ENCODE measurements around the gene EFNA4. TPM values are rescaled to one million over a fixed set of nuclear protein-coding genes. Genes with fewer than 3 reads are reported as not detected.
A peak's percentile ranks its signal among the peaks of the same experiment; 100 is the strongest.

The EFNA4 gene
- total RNA-seq, 1 experiment from 2014 or later: 8.0 TPM

- peak; percentile 43; the same call in 1 of the 2 replicates for ATAC-seq
- in situ Hi-C loops (cut with HindIII; ENCODE audit: low pct_unique_long_range_greater_than_20kb, low sequenced_read_pairs): no loop called here
- intact Hi-C loops (cut with micrococcal nuclease; ENCODE audit: unreplicated experiment): no loop called here
Measured at GRCh38 chr1:155051342-155051776, 12.2 kb upstream of the EFNA4 start.

DNA sequence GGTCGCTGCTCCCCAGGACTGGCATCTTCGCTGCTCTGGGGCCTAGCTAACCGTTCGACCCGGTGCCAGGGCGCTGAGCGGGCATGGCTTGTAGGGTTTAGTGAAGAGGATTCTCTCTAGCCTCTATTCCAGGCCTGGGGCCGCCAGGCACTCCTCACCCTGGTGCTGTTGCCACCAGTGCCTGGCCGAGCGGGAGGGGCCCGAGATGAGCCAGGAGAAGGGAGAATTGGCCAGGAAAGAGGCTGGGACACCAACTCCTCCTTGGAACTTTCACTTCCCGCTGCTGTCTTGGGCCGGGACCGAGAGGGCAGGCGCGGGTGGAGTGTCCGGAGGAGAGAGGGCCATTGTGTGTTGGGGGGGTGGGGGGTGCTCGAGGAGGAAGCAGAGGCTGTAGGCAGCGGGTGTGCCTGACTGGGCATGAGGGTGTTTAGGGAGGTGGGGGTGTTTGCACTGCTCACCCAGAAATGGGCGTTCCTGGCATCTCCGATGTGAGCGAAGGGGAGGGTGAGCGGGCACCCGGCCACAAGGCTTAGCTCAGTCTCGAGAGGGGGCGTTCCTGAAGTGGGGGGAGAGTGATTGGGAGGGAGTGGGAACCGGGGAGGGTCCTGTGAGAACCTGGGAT lies 11.7 kb upstream of the EFNA4 start:
- Histone ChIP-seq H3K27me3 (ENCODE audit: control insufficient read depth, insufficient read depth, low read length) (no peaks in the 10 kb centered on the region), H3K4me3 (ENCODE audit: low read depth in 2 of 2, low read length in 2 of 2) (peak overlapping the region; percentile 69 to 74), H3K27ac (ENCODE audit: low read length) (peak overlapping the region; percentile 68), H3K4me1 (ENCODE audit: control insufficient read depth, insufficient read depth, low read length) (peaks cover 14% of the 10 kb centered on the region), H3K9me3 (ENCODE audit: control insufficient read depth, insufficient read depth, low read depth, low read length) (no peaks in the 10 kb centered on the region), H3K36me3 (ENCODE audit: control insufficient read depth, insufficient read depth, low read length) (peaks cover 2% of the 10 kb centered on the region; the same call in 1 of the 2 replicates)
- no peak for DNase-seq (ENCODE audit: low read depth, low spot score)
- ChIA-PET POLR2A (interaction anchor here (0.6 kb wide), 1 partner anchor 426 kb away, joined by 3 read pairs; no protein-coding TSS in a partner anchor), CTCF (interaction anchor here (0.6 to 1.4 kb wide), 6 partner anchors 8 to 492 kb away, joined by 3 to 11 read pairs (median 4); no protein-coding TSS in a partner anchor)
- no peak for TF ChIP-seq TCF7L2 (IDR thresholded peaks at IDR 0.05; ENCODE audit: low read depth, low read length)
- no peak for TF ChIP-seq SIN3A (IDR thresholded peaks at IDR 0.05; ENCODE audit: borderline replicate concordance, insufficient read depth, low read depth, low read length)
- TF ChIP-seq REST (IDR thresholded peaks at IDR 0.05; ENCODE audit: insufficient read depth in 1 of 2, low read depth in 2 of 2, low read length in 1 of 2): no peak
- TF ChIP-seq POLR2AphosphoS5 (IDR thresholded peaks at IDR 0.05; ENCODE audit: low read depth, low read length): no peak
- BruUV-seq (replicated peaks): no TSS peak
- intact Hi-C loops (cut with micrococcal nuclease; ENCODE audit: unreplicated experiment): no loop called here
- ATAC-seq: peak; percentile 53
- in situ Hi-C loops (cut with HindIII; ENCODE audit: low pct_unique_long_range_greater_than_20kb, low sequenced_read_pairs): no loop called here

More at GRCh38 chr1:155051342-155051776, 12.2 kb upstream of the EFNA4 start:
- no TSS peak for BruUV-seq (replicated peaks)
- no peak for TF ChIP-seq POLR2AphosphoS5 (IDR thresholded peaks at IDR 0.05; ENCODE audit: low read depth, low read length)
- no peak for TF ChIP-seq SIN3A (IDR thresholded peaks at IDR 0.05; ENCODE audit: borderline replicate concordance, insufficient read depth, low read depth, low read length)
- no peak for TF ChIP-seq TCF7L2 (IDR thresholded peaks at IDR 0.05; ENCODE audit: low read depth, low read length)
- TF ChIP-seq, protein P1, sequence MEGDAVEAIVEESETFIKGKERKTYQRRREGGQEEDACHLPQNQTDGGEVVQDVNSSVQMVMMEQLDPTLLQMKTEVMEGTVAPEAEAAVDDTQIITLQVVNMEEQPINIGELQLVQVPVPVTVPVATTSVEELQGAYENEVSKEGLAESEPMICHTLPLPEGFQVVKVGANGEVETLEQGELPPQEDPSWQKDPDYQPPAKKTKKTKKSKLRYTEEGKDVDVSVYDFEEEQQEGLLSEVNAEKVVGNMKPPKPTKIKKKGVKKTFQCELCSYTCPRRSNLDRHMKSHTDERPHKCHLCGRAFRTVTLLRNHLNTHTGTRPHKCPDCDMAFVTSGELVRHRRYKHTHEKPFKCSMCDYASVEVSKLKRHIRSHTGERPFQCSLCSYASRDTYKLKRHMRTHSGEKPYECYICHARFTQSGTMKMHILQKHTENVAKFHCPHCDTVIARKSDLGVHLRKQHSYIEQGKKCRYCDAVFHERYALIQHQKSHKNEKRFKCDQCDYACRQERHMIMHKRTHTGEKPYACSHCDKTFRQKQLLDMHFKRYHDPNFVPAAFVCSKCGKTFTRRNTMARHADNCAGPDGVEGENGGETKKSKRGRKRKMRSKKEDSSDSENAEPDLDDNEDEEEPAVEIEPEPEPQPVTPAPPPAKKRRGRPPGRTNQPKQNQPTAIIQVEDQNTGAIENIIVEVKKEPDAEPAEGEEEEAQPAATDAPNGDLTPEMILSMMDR (IDR thresholded peaks at IDR 0.05): no peak
- no peak for TF ChIP-seq REST (IDR thresholded peaks at IDR 0.05; ENCODE audit: insufficient read depth in 1 of 2, low read depth in 2 of 2, low read length in 1 of 2)
- CTCF ChIA-PET: interaction anchor here (0.6 to 1.6 kb wide), 10 partner anchors 8 to 491 kb away, joined by 3 to 11 read pairs (median 3); no protein-coding TSS in a partner anchor
- H3K4me3 ChIP-seq (ENCODE audit: low read depth in 2 of 2, low read length in 2 of 2): peak overlapping the region; percentile 69 to 74
- no peaks in the 10 kb centered on the region for H3K9me3 ChIP-seq (ENCODE audit: control insufficient read depth, insufficient read depth, low read depth, low read length)
- no peak for DNase-seq (ENCODE audit: low read depth, low spot score)
- H3K4me1 ChIP-seq (ENCODE audit: control insufficient read depth, insufficient read depth, low read length): peaks cover 14% of the 10 kb centered on the region
- peak overlapping the region; percentile 68 for H3K27ac ChIP-seq (ENCODE audit: low read length)
- H3K27me3 ChIP-seq (ENCODE audit: control insufficient read depth, insufficient read depth, low read length): no peaks in the 10 kb centered on the region
- POLR2A ChIA-PET: no interaction called here
- H3K36me3 ChIP-seq (ENCODE audit: control insufficient read depth, insufficient read depth, low read length): peaks cover 2% of the 10 kb centered on the region; the same call in 1 of the 2 replicates
